Osteoblast (primary cell): ENCODE data around the gene PUM1. TPM values are rescaled to one million over a fixed set of nuclear protein-coding genes. Genes with fewer than 3 reads are reported as not detected.
A peak's percentile ranks its signal among the peaks of the same experiment; 100 is the strongest.

Experiments used
- DNase-seq: peaks from one replicate; pipeline ENCODE4 v3.0.0; 2011; ENCODE audit warnings: low spot score, mixed read lengths; ENCODE audit not compliant: insufficient read length; ENCODE audit errors: missing footprints
- H2AFZ ChIP-seq: 2 replicates; pipeline ENCODE4 v1.6.0; 2011; ENCODE audit warnings: mild to moderate bottlenecking, low read length
- H3K27ac ChIP-seq: 2 replicates; pipeline ENCODE4 v1.5.1; 2011; ENCODE audit warnings: mild to moderate bottlenecking, low read depth, low read length, moderate library complexity
- H3K27me3 ChIP-seq: 2 replicates; pipeline ENCODE4 v1.6.0; 2012; ENCODE audit warnings: mild to moderate bottlenecking, control low read depth, inconsistent platforms, low read length, moderate library complexity; ENCODE audit not compliant: insufficient read depth
- H3K36me3 ChIP-seq: 2 replicates; pipeline ENCODE4 v1.5.1; 2011; ENCODE audit warnings: mild to moderate bottlenecking, low read length, control low read depth, moderate library complexity; ENCODE audit not compliant: insufficient read depth
- H3K4me1 ChIP-seq: 2 replicates; pipeline ENCODE4 v1.5.1; 2011; ENCODE audit warnings: mild to moderate bottlenecking, low read length, control low read depth, moderate library complexity; ENCODE audit not compliant: insufficient read depth
- H3K4me2 ChIP-seq: 2 replicates; pipeline ENCODE4 v1.6.0; 2011; ENCODE audit warnings: mild to moderate bottlenecking, low read length; ENCODE audit not compliant: insufficient read depth
- H3K4me3 ChIP-seq: fragments of 200-600 bp; sonication (generic); 3 replicates; pipeline ENCODE4 v1.5.1; 2012; ENCODE audit warnings: mild to moderate bottlenecking, low read length, inconsistent platforms; ENCODE audit not compliant: insufficient read depth
- H3K79me2 ChIP-seq: 2 replicates; pipeline ENCODE4 v1.6.0; 2012; ENCODE audit warnings: mild to moderate bottlenecking, low read length, control low read depth, inconsistent platforms; ENCODE audit not compliant: insufficient read depth
- H3K9me3 ChIP-seq: 2 replicates; pipeline ENCODE4 v1.5.1; 2011; ENCODE audit warnings: low read depth, low read length, control low read depth
- H4K20me1 ChIP-seq: 2 replicates; pipeline ENCODE4 v1.6.0; 2012; ENCODE audit warnings: mild to moderate bottlenecking, low read length, control low read depth; ENCODE audit not compliant: insufficient read depth
- small RNA-seq: library from RNA; depleted of rRNA; stranded (forward); fragments of <200 nt; gene quantifications from one replicate; pipeline ENCODE3, GENCODE V24; 2012
- total RNA-seq: library from RNA; depleted of rRNA; stranded (reverse); fragments of >200 nt; gene quantifications from 2 replicates; pipeline ENCODE4 v1.2.3, GENCODE V29; 2012
- TF ChIP-seq, protein P1 (sequence below): IDR thresholded peaks from 2 replicates; pipeline ENCODE4 v1.5.1; 2011; ENCODE audit warnings: mild to moderate bottlenecking, low read depth, low read length, moderate library complexity; ENCODE audit errors: extremely low read depth

PUM1 gene
- total RNA-seq, 1 donor, result 68.8 TPM

DNA sequence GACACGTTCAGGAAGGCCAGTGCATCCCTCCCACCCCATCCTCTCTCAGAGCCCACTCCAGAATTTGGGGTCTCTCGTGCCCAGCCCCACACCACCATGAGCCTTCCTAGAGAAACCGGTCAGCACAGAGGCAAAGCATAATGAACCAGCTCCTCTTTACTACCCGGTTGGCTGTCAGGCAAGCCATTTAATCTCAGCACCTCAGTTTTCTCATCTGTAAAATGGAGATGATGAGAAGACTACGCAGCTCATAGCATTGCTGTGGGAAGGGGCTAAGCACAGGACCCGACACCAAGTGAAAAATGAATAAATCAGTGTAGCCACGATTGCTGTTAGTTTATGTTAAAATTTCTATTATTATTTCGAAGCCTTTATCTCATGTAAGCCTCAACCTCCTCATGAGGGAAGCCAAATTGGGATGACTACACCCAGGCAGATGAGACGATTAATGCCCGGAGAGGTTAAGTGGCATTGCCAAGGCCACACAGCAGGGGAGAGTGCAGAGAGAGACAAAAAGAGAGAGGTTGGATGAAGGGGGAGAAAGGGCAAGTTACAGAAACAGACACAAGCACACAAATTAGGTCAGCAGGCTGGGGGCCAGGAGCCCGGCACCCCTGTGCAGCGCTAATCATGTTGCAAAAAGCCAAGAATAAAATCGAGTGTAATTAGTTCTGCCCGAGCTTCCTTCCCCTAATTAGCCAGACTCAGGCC, 182.7 kb downstream of the PUM1 start:
- H3K79me2 ChIP-seq, result no peaks in the 10 kb centered on the region
- H2AFZ ChIP-seq, result no peak overlapping the region
- H3K4me2 ChIP-seq, result no peak overlapping the region
- no peak overlapping the region for H3K27ac ChIP-seq
- no peak overlapping the region for H3K4me3 ChIP-seq
- peaks cover 8% of the 10 kb centered on the region for H3K4me1 ChIP-seq
- no peaks in the 10 kb centered on the region for H3K36me3 ChIP-seq
- H3K9me3 ChIP-seq, result no peaks in the 10 kb centered on the region
- H4K20me1 ChIP-seq, result peaks cover 33% of the 10 kb centered on the region
- no peaks in the 10 kb centered on the region for H3K27me3 ChIP-seq
- peak; percentile 38 for DNase-seq
- TF ChIP-seq, protein P1, sequence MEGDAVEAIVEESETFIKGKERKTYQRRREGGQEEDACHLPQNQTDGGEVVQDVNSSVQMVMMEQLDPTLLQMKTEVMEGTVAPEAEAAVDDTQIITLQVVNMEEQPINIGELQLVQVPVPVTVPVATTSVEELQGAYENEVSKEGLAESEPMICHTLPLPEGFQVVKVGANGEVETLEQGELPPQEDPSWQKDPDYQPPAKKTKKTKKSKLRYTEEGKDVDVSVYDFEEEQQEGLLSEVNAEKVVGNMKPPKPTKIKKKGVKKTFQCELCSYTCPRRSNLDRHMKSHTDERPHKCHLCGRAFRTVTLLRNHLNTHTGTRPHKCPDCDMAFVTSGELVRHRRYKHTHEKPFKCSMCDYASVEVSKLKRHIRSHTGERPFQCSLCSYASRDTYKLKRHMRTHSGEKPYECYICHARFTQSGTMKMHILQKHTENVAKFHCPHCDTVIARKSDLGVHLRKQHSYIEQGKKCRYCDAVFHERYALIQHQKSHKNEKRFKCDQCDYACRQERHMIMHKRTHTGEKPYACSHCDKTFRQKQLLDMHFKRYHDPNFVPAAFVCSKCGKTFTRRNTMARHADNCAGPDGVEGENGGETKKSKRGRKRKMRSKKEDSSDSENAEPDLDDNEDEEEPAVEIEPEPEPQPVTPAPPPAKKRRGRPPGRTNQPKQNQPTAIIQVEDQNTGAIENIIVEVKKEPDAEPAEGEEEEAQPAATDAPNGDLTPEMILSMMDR, result no peak

Small RNA genes lying within 50 kb of the gene (small RNA-seq; reads per million reads assigned to genes)
- gene AL356320.1, result not detected
- gene RN7SL371P, result not detected

Other genes with a start within 250 kb of the PUM1 start
- 38.0 and 39.8 TPM in 2 replicates for gene SDC3, start 157.0 kb downstream of the PUM1 start, total RNA-seq
- gene NKAIN1, start 174.2 kb upstream of the PUM1 start, total RNA-seq, result not detected in 2 replicates
- 67.5 and 78.2 TPM in 2 replicates for gene SNRNP40, start 231.1 kb upstream of the PUM1 start, total RNA-seq
- 25.9 and 30.4 TPM in 2 replicates for gene ZCCHC17, start 231.3 kb upstream of the PUM1 start, total RNA-seq